CD4-positive, alpha-beta T cell (primary cell): ENCODE results near the gene PIP5K1B. TPM values are rescaled to one million over a fixed set of nuclear protein-coding genes. Genes with fewer than 3 reads are reported as not detected.

Experiments used
- ATAC-seq: fragments of 200-7000 bp; cut with Tn5 transposase; one replicate; pipeline ENCODE4 v1.10.0; 2022; ENCODE audit warnings: mild to moderate bottlenecking; ENCODE audit not compliant: poor library complexity
- CTCF ChIA-PET: fragments of 350-600 bp; sonication (Branson Sonifier 250); formaldehyde crosslinking; loops from one replicate; lab custom pipeline; 2021; ENCODE audit warnings: antibody characterized with exemption, inconsistent platforms; lab: Charles Lee
- POLR2A ChIA-PET: fragments of 350-600 bp; sonication (Branson Sonifier 250); formaldehyde crosslinking; loops from one replicate; lab custom pipeline; 2021; ENCODE audit warnings: antibody characterized with exemption, inconsistent platforms; lab: Charles Lee
- DNase-seq, 14 experiments: peaks; one replicate each; pipeline ENCODE4 v3.0.0-alpha.2; 2013 to 2020; ENCODE audit warnings: mixed read lengths in 2 of 14
- H3K27ac ChIP-seq, 2 donors: one replicate each; pipeline versions ENCODE4 v1.5.1 to v1.7.0; 2013; ENCODE audit warnings: low read length in 2 of 2, low read depth in 1 of 2, mild to moderate bottlenecking in 1 of 2
- H3K27me3 ChIP-seq, 2 experiments: 1 replicate in 1 of 2; 2 replicates in 1 of 2; pipeline versions ENCODE4 v1.6.1 to v1.7.0; 2013; ENCODE audit warnings: low read length in 2 of 2, control low read depth in 1 of 2, mild to moderate bottlenecking in 1 of 2, moderate library complexity in 1 of 2; ENCODE audit not compliant: insufficient read depth in 2 of 2, control insufficient read depth in 1 of 2
- H3K36me3 ChIP-seq: one replicate; pipeline ENCODE4 v1.6.1; 2013; ENCODE audit warnings: low read length, control low read depth; ENCODE audit not compliant: insufficient read depth
- H3K4me1 ChIP-seq: one replicate; pipeline ENCODE4 v1.6.1; 2013; ENCODE audit warnings: low read length, control low read depth; ENCODE audit not compliant: insufficient read depth
- H3K4me3 ChIP-seq: one replicate; pipeline ENCODE4 v1.5.1; 2013; ENCODE audit warnings: mild to moderate bottlenecking, low read length, moderate library complexity
- H3K9me3 ChIP-seq, 2 experiments: 1 replicate in 1 of 2; 2 replicates in 1 of 2; pipeline versions ENCODE4 v1.6.1 to v1.7.0; 2013; ENCODE audit warnings: low read length in 2 of 2, mild to moderate bottlenecking in 2 of 2, control low read depth in 1 of 2, moderate library complexity in 1 of 2; ENCODE audit not compliant: control insufficient read depth in 1 of 2, insufficient read depth in 1 of 2
- H3K27ac Mint-ChIP-seq: one replicate; pipeline ENCODE4 v1.8.0; 2020; ENCODE audit warnings: mixed read lengths
- H3K27me3 Mint-ChIP-seq: one replicate; pipeline ENCODE4 v1.8.0; 2021; ENCODE audit warnings: mixed read lengths
- H3K36me3 Mint-ChIP-seq: one replicate; pipeline ENCODE4 v1.8.0; 2021; ENCODE audit warnings: low read depth, mixed read lengths
- H3K4me1 Mint-ChIP-seq: one replicate; pipeline ENCODE4 v1.8.0; 2021; ENCODE audit warnings: low read depth, mixed read lengths
- H3K4me3 Mint-ChIP-seq: one replicate; pipeline ENCODE4 v1.8.0; 2020; ENCODE audit warnings: mild to moderate bottlenecking, mixed read lengths
- H3K9me3 Mint-ChIP-seq: one replicate; pipeline ENCODE4 v1.8.0; 2020; ENCODE audit warnings: mixed read lengths
- intact Hi-C, 2 experiments: fragments of 100-400 bp; cut with DNase I in 1 of 2; cut with micrococcal nuclease in 1 of 2; formaldehyde crosslinking; loops; one replicate each; pipeline versions ENCODE4 v1.15.1 to v1.9.0; 2023 to 2025; cut with DNase I, micrococcal nuclease
- total RNA-seq, 174 experiments: library from RNA in 2 of 174; stranded (reverse) in 2 of 174; gene quantifications; one replicate each; pipeline ENCODE4 v1.2.3 and lab custom pipeline; 2021 to 2026
- TF ChIP-seq, protein P1 (sequence below): fragments of 200-600 bp; IDR thresholded peaks from one replicate; pipeline ENCODE4 v1.8.0; 2022; ENCODE audit warnings: antibody characterized with exemption, mild to moderate bottlenecking

PIP5K1B gene
- total RNA-seq, 2 experiments from 2014 or later: not detected

- TF ChIP-seq, protein P1, sequence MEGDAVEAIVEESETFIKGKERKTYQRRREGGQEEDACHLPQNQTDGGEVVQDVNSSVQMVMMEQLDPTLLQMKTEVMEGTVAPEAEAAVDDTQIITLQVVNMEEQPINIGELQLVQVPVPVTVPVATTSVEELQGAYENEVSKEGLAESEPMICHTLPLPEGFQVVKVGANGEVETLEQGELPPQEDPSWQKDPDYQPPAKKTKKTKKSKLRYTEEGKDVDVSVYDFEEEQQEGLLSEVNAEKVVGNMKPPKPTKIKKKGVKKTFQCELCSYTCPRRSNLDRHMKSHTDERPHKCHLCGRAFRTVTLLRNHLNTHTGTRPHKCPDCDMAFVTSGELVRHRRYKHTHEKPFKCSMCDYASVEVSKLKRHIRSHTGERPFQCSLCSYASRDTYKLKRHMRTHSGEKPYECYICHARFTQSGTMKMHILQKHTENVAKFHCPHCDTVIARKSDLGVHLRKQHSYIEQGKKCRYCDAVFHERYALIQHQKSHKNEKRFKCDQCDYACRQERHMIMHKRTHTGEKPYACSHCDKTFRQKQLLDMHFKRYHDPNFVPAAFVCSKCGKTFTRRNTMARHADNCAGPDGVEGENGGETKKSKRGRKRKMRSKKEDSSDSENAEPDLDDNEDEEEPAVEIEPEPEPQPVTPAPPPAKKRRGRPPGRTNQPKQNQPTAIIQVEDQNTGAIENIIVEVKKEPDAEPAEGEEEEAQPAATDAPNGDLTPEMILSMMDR: no peak
- Histone ChIP-seq H3K36me3 (no peaks in the 10 kb centered on the region), H3K9me3 (no peaks in the 10 kb centered on the region), H3K4me3 (no peak overlapping the region), H3K27ac (no peak overlapping the region), H3K27me3 (peaks cover 27 to 45% of the 10 kb centered on the region in 2 experiments), H3K4me1 (peaks cover 15% of the 10 kb centered on the region)
- ChIA-PET POLR2A (no interaction called here), CTCF (no interaction called here)
- Mint-ChIP-seq H3K4me3 (no peak overlapping the region), H3K27ac (no peak overlapping the region), H3K36me3 (no peaks in the 10 kb centered on the region), H3K4me1 (peaks cover 24% of the 10 kb centered on the region), H3K27me3 (peaks cover 83% of the 10 kb centered on the region), H3K9me3 (no peaks in the 10 kb centered on the region)
- ATAC-seq (no peak), DNase-seq (no peak)
- intact Hi-C loops: no loop called here
Observed at GRCh38 chr9:68708513-68708912, 3.5 kb downstream of the PIP5K1B start.

GRCh38 chr9:68709291-68710110 is 4.5 kb downstream of the PIP5K1B start:
- no peak for ATAC-seq
- TF ChIP-seq, protein P1: no peak
- H3K4me1 ChIP-seq: peaks cover 12% of the 10 kb centered on the region

DNA sequence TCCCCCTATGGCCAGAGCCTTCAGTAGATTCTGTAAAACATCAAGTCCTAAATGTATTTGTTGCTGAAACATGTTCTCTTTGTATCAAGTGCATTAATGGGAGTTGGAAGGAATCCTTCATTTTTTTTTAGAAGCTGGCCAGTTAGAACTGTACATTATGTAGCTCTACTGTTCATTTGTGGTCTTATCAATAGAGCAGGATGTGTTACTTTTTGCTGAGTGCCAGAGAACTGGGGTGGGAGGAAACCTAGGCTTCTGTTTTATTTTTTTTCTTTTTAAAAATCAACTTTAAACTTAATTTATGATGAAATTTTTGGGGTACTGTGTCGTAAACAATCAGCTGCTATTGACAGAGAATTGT is 5.1 kb downstream of the PIP5K1B start:
- ATAC-seq: no peak
- Histone ChIP-seq H3K36me3 (no peaks in the 10 kb centered on the region), H3K27me3 (peaks cover 22 to 31% of the 10 kb centered on the region in 2 experiments), H3K27ac (no peak overlapping the region), H3K4me3 (no peak overlapping the region), H3K4me1 (peaks cover 8% of the 10 kb centered on the region), H3K9me3 (peaks cover 0 to 2% of the 10 kb centered on the region in 2 experiments)
- Mint-ChIP-seq H3K9me3 (no peaks in the 10 kb centered on the region), H3K4me3 (no peak overlapping the region), H3K36me3 (no peaks in the 10 kb centered on the region), H3K4me1 (peaks cover 17% of the 10 kb centered on the region), H3K27me3 (peaks cover 87% of the 10 kb centered on the region), H3K27ac (no peak overlapping the region)
- TF ChIP-seq, protein P1: no peak
- no peak for DNase-seq
- ChIA-PET POLR2A (no interaction called here), CTCF (no interaction called here)
- intact Hi-C loops: no loop called here

More at GRCh38 chr9:68709291-68710110, 4.5 kb downstream of the PIP5K1B start:
- Mint-ChIP-seq H3K36me3 (no peaks in the 10 kb centered on the region), H3K27ac (no peak overlapping the region), H3K4me1 (peaks cover 19% of the 10 kb centered on the region), H3K4me3 (no peak overlapping the region), H3K9me3 (no peaks in the 10 kb centered on the region), H3K27me3 (peaks cover 83% of the 10 kb centered on the region)
- POLR2A ChIA-PET: interaction anchor here (0.7 kb wide), 1 partner anchor 20 kb away, joined by 3 read pairs; no protein-coding TSS in a partner anchor
- H3K36me3 ChIP-seq: no peaks in the 10 kb centered on the region
- no peak overlapping the region for H3K27ac ChIP-seq
- intact Hi-C loops: no loop called here
- CTCF ChIA-PET: no interaction called here
- H3K4me3 ChIP-seq: no peak overlapping the region
- H3K9me3 ChIP-seq: no peaks in the 10 kb centered on the region
- peaks cover 23 to 35% of the 10 kb centered on the region in 2 experiments for H3K27me3 ChIP-seq
- DNase-seq: no peak
